ENCODE measurements around the gene PAQR6. TPM values are rescaled to one million over a fixed set of nuclear protein-coding genes. Genes with fewer than 3 reads are reported as not detected.

PAQR6 gene
- total and polyA plus RNA-seq, 4 donors = 0.22 to 0.85 (median 0.49) TPM

DNA sequence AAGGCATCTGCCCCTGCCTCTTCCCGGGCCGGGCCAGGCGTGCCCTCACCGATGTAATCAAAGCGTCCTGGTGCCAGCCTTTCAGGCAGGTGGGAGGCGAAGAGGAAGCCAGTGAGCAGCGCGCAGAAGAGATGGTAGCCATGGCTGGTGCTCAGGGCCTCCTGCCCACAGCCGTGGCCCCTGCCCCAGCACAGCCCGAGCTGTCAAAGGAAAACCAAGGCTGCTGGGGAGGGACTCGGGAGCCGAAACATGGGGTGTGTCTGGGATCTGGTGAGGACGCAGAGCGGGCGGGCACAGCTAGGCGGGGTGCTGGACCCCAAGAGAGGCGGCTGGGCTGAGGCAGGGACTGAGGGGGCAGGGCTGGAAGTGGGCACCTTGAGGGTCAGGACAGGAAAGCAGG, 3.1 kb downstream of the PAQR6 start:
- Histone ChIP-seq H3K27ac (ENCODE audit: low read depth in 1 of 2, low read length in 2 of 2) (no peak overlapping the region), H3K36me3 (ENCODE audit: control insufficient read depth in 4 of 4, insufficient read depth in 3 of 4, low read depth in 1 of 4, low read length in 3 of 4) (peaks cover 0 to 20% (median 5%) of the 10 kb centered on the region in 4 donors), H3K4me3 (ENCODE audit: low read depth in 1 of 3, low read length in 3 of 3) (no peak overlapping the region), H3K9me3 (ENCODE audit: control insufficient read depth in 4 of 4, low read length in 3 of 4) (no peaks in the 10 kb centered on the region), H3K9ac (ENCODE audit: low read depth in 1 of 2, low read length in 2 of 2) (no peak overlapping the region), H3K4me1 (ENCODE audit: control insufficient read depth in 4 of 4, insufficient read depth in 4 of 4, low read length in 3 of 4) (peaks cover 4 to 17% (median 9%) of the 10 kb centered on the region in 4 donors), H3K27me3 (ENCODE audit: control insufficient read depth in 4 of 4, insufficient read depth in 4 of 4, low read length in 3 of 4) (no peaks in the 10 kb centered on the region)
- WGBS = 90% methylated on average over 17 of the region's 17 CpGs
- DNase-seq (ENCODE audit: low spot score) = no peak
- TF ChIP-seq FOXA2 (IDR thresholded peaks at IDR 0.05) (no peak), RAD21 (IDR thresholded peaks at IDR 0.05) (no peak)
- TF ChIP-seq, protein P1, sequence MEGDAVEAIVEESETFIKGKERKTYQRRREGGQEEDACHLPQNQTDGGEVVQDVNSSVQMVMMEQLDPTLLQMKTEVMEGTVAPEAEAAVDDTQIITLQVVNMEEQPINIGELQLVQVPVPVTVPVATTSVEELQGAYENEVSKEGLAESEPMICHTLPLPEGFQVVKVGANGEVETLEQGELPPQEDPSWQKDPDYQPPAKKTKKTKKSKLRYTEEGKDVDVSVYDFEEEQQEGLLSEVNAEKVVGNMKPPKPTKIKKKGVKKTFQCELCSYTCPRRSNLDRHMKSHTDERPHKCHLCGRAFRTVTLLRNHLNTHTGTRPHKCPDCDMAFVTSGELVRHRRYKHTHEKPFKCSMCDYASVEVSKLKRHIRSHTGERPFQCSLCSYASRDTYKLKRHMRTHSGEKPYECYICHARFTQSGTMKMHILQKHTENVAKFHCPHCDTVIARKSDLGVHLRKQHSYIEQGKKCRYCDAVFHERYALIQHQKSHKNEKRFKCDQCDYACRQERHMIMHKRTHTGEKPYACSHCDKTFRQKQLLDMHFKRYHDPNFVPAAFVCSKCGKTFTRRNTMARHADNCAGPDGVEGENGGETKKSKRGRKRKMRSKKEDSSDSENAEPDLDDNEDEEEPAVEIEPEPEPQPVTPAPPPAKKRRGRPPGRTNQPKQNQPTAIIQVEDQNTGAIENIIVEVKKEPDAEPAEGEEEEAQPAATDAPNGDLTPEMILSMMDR (IDR thresholded peaks at IDR 0.05; ENCODE audit: low read depth, low read length, missing input control) = no peak

DNA sequence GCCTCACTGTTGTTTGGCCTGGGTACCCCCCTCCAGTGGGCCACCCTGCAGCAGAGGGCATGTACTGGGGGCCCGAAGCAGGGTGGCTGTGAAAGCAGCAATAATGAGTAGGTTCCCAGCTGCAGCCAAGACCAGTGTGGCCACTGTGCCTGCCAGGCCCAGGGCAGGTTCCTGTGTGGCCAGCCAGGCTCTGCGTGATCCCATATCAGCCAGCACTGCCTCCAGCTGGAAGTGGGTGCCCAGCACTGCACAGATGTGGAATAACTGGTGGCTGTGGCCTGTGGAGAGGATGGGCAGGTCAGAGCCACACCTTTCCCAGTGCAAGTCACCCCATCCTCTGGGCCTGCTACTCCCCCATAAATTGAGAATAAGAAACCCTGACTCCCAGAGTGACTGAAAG, 3.7 kb downstream of the PAQR6 start:
- H3K36me3 ChIP-seq (ENCODE audit: control insufficient read depth in 4 of 4, insufficient read depth in 3 of 4, low read depth in 1 of 4, low read length in 3 of 4) = peaks cover 0 to 17% (median 8%) of the 10 kb centered on the region in 4 donors
- H3K27ac ChIP-seq (ENCODE audit: low read depth in 1 of 2, low read length in 2 of 2) = no peak overlapping the region
- H3K9me3 ChIP-seq (ENCODE audit: control insufficient read depth in 4 of 4, low read length in 3 of 4) = no peaks in the 10 kb centered on the region
- no peak for DNase-seq (ENCODE audit: low spot score)
- no peaks in the 10 kb centered on the region for H3K27me3 ChIP-seq (ENCODE audit: control insufficient read depth in 4 of 4, insufficient read depth in 4 of 4, low read length in 3 of 4)
- H3K4me3 ChIP-seq (ENCODE audit: low read depth in 1 of 3, low read length in 3 of 3) = no peak overlapping the region
- H3K9ac ChIP-seq (ENCODE audit: low read depth in 1 of 2, low read length in 2 of 2) = no peak overlapping the region
- WGBS = 82% methylated on average over 2 of the region's 2 CpGs
- H3K4me1 ChIP-seq (ENCODE audit: control insufficient read depth in 4 of 4, insufficient read depth in 4 of 4, low read length in 3 of 4) = peaks cover 4 to 17% (median 9%) of the 10 kb centered on the region in 4 donors
- TF ChIP-seq EGR1 (IDR thresholded peaks at IDR 0.05; ENCODE audit: low read depth in 2 of 2) = no peak
- no peak for TF ChIP-seq RXRA (IDR thresholded peaks at IDR 0.05)

DNA sequence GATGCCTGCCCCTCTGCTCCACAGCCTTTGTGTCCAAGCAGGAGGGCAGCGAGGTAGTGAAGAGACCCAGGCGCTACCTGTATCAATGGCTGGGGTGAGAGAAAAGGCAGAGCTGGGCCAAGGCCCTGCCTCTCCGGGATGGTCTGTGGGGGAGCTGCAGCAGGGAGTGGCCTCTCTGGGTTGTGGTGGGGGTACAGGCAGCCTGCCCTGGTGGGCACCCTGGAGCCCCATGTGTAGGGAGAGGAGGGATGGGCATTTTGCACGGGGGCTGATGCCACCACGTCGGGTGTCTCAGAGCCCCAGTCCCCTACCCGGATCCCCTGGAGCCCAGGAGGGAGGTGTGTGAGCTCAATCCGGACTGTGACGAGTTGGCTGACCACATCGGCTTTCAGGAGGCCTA, 5.1 kb downstream of the PAQR6 start:
- no peak for DNase-seq (ENCODE audit: low spot score)
- no peak overlapping the region for H3K27ac ChIP-seq (ENCODE audit: low read depth in 1 of 2, low read length in 2 of 2)
- no peak overlapping the region for H3K4me3 ChIP-seq (ENCODE audit: low read depth in 1 of 3, low read length in 3 of 3)
- 88% methylated on average over 10 of the region's 10 CpGs for WGBS
- peaks cover 0 to 27% (median 16%) of the 10 kb centered on the region in 4 donors for H3K36me3 ChIP-seq (ENCODE audit: control insufficient read depth in 4 of 4, insufficient read depth in 3 of 4, low read depth in 1 of 4, low read length in 3 of 4)
- peaks cover 4 to 17% (median 9%) of the 10 kb centered on the region in 4 donors for H3K4me1 ChIP-seq (ENCODE audit: control insufficient read depth in 4 of 4, insufficient read depth in 4 of 4, low read length in 3 of 4)
- H3K9me3 ChIP-seq (ENCODE audit: control insufficient read depth in 4 of 4, low read length in 3 of 4) = no peaks in the 10 kb centered on the region
- TF ChIP-seq, protein P2, sequence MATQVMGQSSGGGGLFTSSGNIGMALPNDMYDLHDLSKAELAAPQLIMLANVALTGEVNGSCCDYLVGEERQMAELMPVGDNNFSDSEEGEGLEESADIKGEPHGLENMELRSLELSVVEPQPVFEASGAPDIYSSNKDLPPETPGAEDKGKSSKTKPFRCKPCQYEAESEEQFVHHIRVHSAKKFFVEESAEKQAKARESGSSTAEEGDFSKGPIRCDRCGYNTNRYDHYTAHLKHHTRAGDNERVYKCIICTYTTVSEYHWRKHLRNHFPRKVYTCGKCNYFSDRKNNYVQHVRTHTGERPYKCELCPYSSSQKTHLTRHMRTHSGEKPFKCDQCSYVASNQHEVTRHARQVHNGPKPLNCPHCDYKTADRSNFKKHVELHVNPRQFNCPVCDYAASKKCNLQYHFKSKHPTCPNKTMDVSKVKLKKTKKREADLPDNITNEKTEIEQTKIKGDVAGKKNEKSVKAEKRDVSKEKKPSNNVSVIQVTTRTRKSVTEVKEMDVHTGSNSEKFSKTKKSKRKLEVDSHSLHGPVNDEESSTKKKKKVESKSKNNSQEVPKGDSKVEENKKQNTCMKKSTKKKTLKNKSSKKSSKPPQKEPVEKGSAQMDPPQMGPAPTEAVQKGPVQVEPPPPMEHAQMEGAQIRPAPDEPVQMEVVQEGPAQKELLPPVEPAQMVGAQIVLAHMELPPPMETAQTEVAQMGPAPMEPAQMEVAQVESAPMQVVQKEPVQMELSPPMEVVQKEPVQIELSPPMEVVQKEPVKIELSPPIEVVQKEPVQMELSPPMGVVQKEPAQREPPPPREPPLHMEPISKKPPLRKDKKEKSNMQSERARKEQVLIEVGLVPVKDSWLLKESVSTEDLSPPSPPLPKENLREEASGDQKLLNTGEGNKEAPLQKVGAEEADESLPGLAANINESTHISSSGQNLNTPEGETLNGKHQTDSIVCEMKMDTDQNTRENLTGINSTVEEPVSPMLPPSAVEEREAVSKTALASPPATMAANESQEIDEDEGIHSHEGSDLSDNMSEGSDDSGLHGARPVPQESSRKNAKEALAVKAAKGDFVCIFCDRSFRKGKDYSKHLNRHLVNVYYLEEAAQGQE (IDR thresholded peaks at IDR 0.05) = no peak
- TF ChIP-seq, protein P3, sequence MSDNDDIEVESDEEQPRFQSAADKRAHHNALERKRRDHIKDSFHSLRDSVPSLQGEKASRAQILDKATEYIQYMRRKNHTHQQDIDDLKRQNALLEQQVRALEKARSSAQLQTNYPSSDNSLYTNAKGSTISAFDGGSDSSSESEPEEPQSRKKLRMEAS (IDR thresholded peaks at IDR 0.05) = no peak
- TF ChIP-seq, protein P4, sequence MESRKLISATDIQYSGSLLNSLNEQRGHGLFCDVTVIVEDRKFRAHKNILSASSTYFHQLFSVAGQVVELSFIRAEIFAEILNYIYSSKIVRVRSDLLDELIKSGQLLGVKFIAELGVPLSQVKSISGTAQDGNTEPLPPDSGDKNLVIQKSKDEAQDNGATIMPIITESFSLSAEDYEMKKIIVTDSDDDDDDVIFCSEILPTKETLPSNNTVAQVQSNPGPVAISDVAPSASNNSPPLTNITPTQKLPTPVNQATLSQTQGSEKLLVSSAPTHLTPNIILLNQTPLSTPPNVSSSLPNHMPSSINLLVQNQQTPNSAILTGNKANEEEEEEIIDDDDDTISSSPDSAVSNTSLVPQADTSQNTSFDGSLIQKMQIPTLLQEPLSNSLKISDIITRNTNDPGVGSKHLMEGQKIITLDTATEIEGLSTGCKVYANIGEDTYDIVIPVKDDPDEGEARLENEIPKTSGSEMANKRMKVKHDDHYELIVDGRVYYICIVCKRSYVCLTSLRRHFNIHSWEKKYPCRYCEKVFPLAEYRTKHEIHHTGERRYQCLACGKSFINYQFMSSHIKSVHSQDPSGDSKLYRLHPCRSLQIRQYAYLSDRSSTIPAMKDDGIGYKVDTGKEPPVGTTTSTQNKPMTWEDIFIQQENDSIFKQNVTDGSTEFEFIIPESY (IDR thresholded peaks at IDR 0.05) = no peak
- TF ChIP-seq RXRA (IDR thresholded peaks at IDR 0.05) (no peak), FOXA1 (IDR thresholded peaks at IDR 0.05) (no peak), HNF4A (conservative IDR thresholded peaks at IDR 0.05) (no peak), SP1 (IDR thresholded peaks at IDR 0.05) (no peak), NR2F2 (IDR thresholded peaks at IDR 0.05) (no peak)
- TF ChIP-seq, protein P5, sequence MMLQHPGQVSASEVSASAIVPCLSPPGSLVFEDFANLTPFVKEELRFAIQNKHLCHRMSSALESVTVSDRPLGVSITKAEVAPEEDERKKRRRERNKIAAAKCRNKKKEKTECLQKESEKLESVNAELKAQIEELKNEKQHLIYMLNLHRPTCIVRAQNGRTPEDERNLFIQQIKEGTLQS (IDR thresholded peaks at IDR 0.05) = no peak
- H3K27me3 ChIP-seq (ENCODE audit: control insufficient read depth in 4 of 4, insufficient read depth in 4 of 4, low read length in 3 of 4) = no peaks in the 10 kb centered on the region
- no peak overlapping the region for H3K9ac ChIP-seq (ENCODE audit: low read depth in 1 of 2, low read length in 2 of 2)

All from liver (tissue), 9 donors.